GM19452 (cell line): ENCODE measurements around the gene P2RX1.
"Not testable (repeated sequence)": the region's sequence is repeated elsewhere in the genome, so short reads cannot be mapped to it uniquely, and the experiment has no call there.

ENCODE experiments used
- ATAC-seq: cut with Tn5 transposase; IDR thresholded peaks from one replicate; pipeline ENCODE4 v1.9.1; 2021; ENCODE audit not compliant: unreplicated experiment

Gene P2RX1

GRCh38 chr17:3952186-3952585, 35.9 kb upstream of the P2RX1 start:
- ATAC-seq: no peak

GRCh38 chr17:3951420-3951819, 35.2 kb upstream of the P2RX1 start:
- ATAC-seq: no peak

GRCh38 chr17:3951003-3951402, 34.7 kb upstream of the P2RX1 start:
- ATAC-seq: no peak

GRCh38 chr17:3950584-3950983, 34.3 kb upstream of the P2RX1 start:
- ATAC-seq: no peak

- no peak for ATAC-seq
Measured at GRCh38 chr17:3949418-3949817, 33.2 kb upstream of the P2RX1 start.

GRCh38 chr17:3948551-3948950, 32.3 kb upstream of the P2RX1 start:
- not testable (repeated sequence) for ATAC-seq

- ATAC-seq: no peak
Measured at GRCh38 chr17:3947318-3947810, 31.1 kb upstream of the P2RX1 start.

- ATAC-seq: no peak
Measured at GRCh38 chr17:3946711-3947235, 30.5 kb upstream of the P2RX1 start.

GRCh38 chr17:3944485-3945388, 28.5 kb upstream of the P2RX1 start:
- no peak for ATAC-seq

- ATAC-seq: no peak
Measured at GRCh38 chr17:3943240-3943891, 27.1 kb upstream of the P2RX1 start.

- ATAC-seq: no peak
Measured at GRCh38 chr17:3940965-3941698, 24.9 kb upstream of the P2RX1 start.

- no peak for ATAC-seq
Measured at GRCh38 chr17:3937359-3937758, 21.1 kb upstream of the P2RX1 start.

- no peak for ATAC-seq
Measured at GRCh38 chr17:3935825-3936355, 19.6 kb upstream of the P2RX1 start.

DNA sequence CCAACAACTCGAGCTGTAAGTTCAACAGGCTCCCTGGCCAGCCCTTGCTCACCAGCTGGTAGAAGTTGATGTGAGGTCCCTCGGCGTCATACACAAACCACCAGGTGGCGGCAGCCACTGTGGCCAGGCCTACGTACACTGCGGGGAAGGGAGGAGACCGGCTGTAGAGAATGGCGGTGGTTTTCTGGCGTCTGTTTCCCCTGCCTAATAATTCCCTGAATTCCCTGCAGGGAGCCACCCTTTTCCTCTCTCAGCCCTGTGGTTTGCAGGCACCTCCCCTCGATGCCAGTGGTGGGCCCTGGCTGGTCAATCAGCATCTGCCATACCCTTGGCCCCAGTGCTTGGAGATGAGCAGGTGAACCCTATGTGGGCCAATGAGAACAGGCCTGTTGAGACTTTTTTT, 18.9 kb upstream of the P2RX1 start:
- no peak for ATAC-seq

- no peak for ATAC-seq
Measured at GRCh38 chr17:3929764-3930163, 13.5 kb upstream of the P2RX1 start.

DNA sequence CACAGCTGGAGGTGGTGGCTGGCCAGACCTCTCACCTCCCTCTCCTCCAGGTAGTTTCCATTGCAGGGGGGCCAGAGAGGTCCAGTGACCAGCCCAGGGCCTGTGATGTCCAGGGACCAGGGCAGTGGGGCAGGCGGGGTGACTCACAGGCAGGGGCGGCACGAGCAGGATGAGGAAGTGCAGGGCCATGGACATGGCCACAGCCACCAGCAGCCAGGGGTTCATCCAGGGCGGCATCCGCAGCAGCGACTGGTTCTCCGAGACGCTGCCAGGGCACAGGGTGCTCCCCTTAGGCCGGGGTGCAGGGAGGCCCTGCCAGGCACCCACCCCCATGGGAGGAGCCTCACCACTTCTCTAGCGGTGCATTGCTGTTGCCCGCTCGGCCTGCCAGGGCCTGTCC, 12.9 kb upstream of the P2RX1 start:
- ATAC-seq: no peak

GRCh38 chr17:3928406-3928805, 12.1 kb upstream of the P2RX1 start:
- no peak for ATAC-seq

DNA sequence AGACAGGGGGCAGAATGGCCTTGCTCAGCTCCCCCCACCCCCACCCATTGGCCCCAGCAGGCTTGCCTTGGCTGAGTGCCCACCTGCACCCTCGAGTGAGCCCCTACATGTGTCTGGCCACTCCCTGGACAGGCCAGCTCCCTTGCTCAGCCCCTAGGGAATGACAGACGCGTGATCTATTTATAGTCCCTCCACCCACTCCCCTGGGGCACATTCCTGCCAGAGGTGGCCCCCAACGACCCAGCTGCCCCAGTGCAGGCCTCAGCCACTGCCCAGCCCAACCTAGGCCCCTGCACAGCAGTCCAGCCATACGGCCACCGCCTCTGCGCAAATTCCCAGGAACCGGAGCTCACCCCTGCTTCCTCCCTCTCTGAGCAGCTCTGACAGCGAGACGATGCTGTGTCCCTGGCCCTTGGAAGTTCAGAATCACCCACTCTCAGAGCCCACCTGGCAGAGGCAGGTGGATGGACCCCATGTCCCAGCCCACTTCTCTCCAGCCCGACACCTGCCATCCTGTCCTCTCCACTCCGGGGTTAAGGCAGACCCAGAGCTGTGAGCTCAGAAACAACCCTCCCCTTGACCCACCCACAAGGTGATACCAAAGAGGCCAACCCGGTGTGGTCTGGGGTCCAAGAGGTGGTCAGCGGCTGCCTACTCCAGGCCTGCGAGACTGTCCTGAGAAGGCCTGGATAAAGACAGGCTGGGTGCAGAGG, 11.5 kb upstream of the P2RX1 start:
- no peak for ATAC-seq

- no peak for ATAC-seq
Measured at GRCh38 chr17:3926860-3927627, 10.8 kb upstream of the P2RX1 start.
